MCF 10A (cell line): ENCODE data around the gene PLN. TPM values are rescaled to one million over a fixed set of nuclear protein-coding genes. Genes with fewer than 3 reads are reported as not detected.

Source experiments
- BruUV-seq: library from RNA; stranded (reverse); fragments of 400-500 nt; replicated peaks from 2 replicates; lab custom pipeline; 2021; lab: Mats Ljungman, UMichigan
- CTCF ChIA-PET: fragments of 300-600 bp; sonication (Branson Sonifier 250); formaldehyde crosslinking; extraction: SDS; loops from one replicate; lab custom pipeline; 2021; ENCODE audit warnings: antibody characterized with exemption, inconsistent platforms; lab: Yijun Ruan, JAX
- POLR2A ChIA-PET: fragments of 300-600, 350-650 bp; sonication (Branson Sonifier 250); formaldehyde crosslinking; extraction: SDS; loops from one replicate; lab custom pipeline; 2020; ENCODE audit warnings: antibody characterized with exemption, inconsistent platforms; lab: Yijun Ruan, JAX
- DNase-seq: peaks from one replicate; pipeline ENCODE4 v3.0.0-alpha.2; 2018; ENCODE audit not compliant: unreplicated experiment
- H3K27ac Mint-ChIP-seq: one replicate; pipeline ENCODE4 v1.8.0; 2022; ENCODE audit warnings: mild to moderate bottlenecking, low read depth, mixed read lengths; ENCODE audit not compliant: unreplicated experiment
- H3K27me3 Mint-ChIP-seq: one replicate; pipeline ENCODE4 v1.8.0; 2022; ENCODE audit warnings: mixed read lengths; ENCODE audit not compliant: insufficient read depth, unreplicated experiment
- H3K36me3 Mint-ChIP-seq: one replicate; pipeline ENCODE4 v1.8.0; 2022; ENCODE audit warnings: mild to moderate bottlenecking, moderate library complexity, mixed read lengths; ENCODE audit not compliant: insufficient read depth, unreplicated experiment
- H3K4me1 Mint-ChIP-seq: one replicate; pipeline ENCODE4 v1.8.0; 2022; ENCODE audit warnings: mixed read lengths; ENCODE audit not compliant: insufficient read depth, unreplicated experiment
- H3K4me3 Mint-ChIP-seq: one replicate; pipeline ENCODE4 v1.8.0; 2022; ENCODE audit warnings: mild to moderate bottlenecking, moderate library complexity, mixed read lengths; ENCODE audit not compliant: unreplicated experiment
- H3K9me3 Mint-ChIP-seq: one replicate; pipeline ENCODE4 v1.8.0; 2022; ENCODE audit warnings: mixed read lengths; ENCODE audit not compliant: unreplicated experiment
- intact Hi-C: fragments of 100-400 bp; cut with micrococcal nuclease; formaldehyde crosslinking; loops from 2 replicates; pipeline ENCODE4 v1.14.1; 2022
- total RNA-seq: library from RNA; stranded (reverse); gene quantifications from 2 replicates; pipeline ENCODE4 v1.2.3, GENCODE V29; 2022
- TF ChIP-seq, protein P1 (sequence below): fragments of 200-600 bp; IDR thresholded peaks from one replicate; pipeline ENCODE4 v1.8.0; 2022; ENCODE audit warnings: antibody characterized with exemption, mild to moderate bottlenecking; ENCODE audit not compliant: unreplicated experiment

The PLN gene
- total RNA-seq, 1 experiment from 2014 or later, result not detected

DNA sequence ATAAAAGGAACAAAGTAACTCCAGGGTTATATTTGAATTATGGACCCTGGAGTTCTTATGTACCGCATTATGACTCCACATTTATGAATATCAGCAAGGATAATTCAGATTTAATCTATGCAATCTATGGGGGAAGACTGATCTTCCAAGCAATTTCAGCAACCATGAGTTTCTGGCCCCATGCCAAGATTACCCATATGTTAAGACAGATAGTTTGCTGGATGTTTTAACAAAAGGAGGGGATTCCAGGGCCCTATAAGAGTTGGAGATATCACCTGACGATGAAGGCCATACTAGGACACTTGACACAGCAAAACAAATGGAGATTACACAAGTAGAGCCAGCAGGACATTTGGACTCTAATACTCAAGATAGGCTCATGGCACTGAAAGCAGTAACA is 45.9 kb upstream of the PLN start:
- BruUV-seq, result no TSS peak
- H3K4me1 Mint-ChIP-seq, result no peaks in the 10 kb centered on the region
- intact Hi-C loops, result no loop called here
- no peaks in the 10 kb centered on the region for H3K36me3 Mint-ChIP-seq
- CTCF ChIA-PET, result interaction anchor here (1.6 kb wide), 2 partner anchors 10 to 216 kb away, joined by 4 read pairs; no protein-coding TSS in a partner anchor
- TF ChIP-seq, protein P1, sequence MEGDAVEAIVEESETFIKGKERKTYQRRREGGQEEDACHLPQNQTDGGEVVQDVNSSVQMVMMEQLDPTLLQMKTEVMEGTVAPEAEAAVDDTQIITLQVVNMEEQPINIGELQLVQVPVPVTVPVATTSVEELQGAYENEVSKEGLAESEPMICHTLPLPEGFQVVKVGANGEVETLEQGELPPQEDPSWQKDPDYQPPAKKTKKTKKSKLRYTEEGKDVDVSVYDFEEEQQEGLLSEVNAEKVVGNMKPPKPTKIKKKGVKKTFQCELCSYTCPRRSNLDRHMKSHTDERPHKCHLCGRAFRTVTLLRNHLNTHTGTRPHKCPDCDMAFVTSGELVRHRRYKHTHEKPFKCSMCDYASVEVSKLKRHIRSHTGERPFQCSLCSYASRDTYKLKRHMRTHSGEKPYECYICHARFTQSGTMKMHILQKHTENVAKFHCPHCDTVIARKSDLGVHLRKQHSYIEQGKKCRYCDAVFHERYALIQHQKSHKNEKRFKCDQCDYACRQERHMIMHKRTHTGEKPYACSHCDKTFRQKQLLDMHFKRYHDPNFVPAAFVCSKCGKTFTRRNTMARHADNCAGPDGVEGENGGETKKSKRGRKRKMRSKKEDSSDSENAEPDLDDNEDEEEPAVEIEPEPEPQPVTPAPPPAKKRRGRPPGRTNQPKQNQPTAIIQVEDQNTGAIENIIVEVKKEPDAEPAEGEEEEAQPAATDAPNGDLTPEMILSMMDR, result no peak
- POLR2A ChIA-PET, result no interaction called here
- no peak overlapping the region for H3K27ac Mint-ChIP-seq
- H3K4me3 Mint-ChIP-seq, result no peak overlapping the region
- peaks cover 17% of the 10 kb centered on the region for H3K9me3 Mint-ChIP-seq
- no peaks in the 10 kb centered on the region for H3K27me3 Mint-ChIP-seq
- peak; percentile 11 for DNase-seq

DNA sequence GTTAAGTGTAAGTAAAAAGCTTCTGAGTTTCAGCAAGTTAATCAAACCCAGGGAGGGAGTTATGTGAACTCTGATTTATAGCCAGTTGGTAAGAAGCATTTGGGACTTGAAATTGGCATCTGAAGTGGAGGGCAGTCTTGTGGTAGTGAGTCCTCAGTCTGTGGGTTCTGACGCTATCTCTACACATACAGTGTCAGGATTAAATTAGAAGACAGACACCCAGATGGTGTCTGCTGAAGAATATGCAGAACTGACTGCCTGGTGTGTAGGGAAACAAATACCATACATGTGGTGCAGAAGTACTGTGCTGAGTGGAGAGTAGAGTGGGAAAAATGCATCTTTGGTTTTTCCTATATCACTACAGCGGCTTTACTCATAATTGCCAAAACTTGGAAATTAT is 43.5 kb upstream of the PLN start:
- no peak for DNase-seq
- intact Hi-C loops, result loop anchor here (5.0 kb wide), 1 partner anchor 662 kb away; no protein-coding TSS in a partner anchor
- no TSS peak for BruUV-seq
- no peaks in the 10 kb centered on the region for H3K36me3 Mint-ChIP-seq
- H3K4me1 Mint-ChIP-seq, result no peaks in the 10 kb centered on the region
- ChIA-PET CTCF (interaction anchor here (1.5 kb wide), 1 partner anchor 219 kb away, joined by 6 read pairs; no protein-coding TSS in a partner anchor), POLR2A (interaction anchor here (0.7 kb wide), 1 partner anchor 12 kb away, joined by 3 read pairs; no protein-coding TSS in a partner anchor)
- no peak overlapping the region for H3K27ac Mint-ChIP-seq
- H3K4me3 Mint-ChIP-seq, result no peak overlapping the region
- H3K27me3 Mint-ChIP-seq, result no peaks in the 10 kb centered on the region
- TF ChIP-seq, protein P1, result no peak
- H3K9me3 Mint-ChIP-seq, result peaks cover 17% of the 10 kb centered on the region

DNA sequence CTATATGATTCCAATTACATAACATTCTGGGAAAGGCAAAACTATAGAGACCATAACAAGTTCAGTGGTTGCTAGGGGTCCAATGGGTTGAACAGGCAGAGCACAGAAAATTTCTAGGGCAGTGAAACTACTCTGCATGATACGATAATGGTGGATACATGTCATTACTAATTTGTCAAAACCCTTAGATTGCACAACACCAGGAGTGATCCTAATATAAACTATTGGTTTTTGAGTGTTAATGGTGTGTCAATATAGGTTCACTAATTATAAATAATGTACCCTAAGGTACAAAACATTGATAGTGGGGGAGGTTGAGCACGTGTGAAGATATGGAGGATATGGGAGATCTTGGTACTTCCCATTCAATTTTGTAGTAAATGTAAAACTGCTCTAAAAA is 42.4 kb upstream of the PLN start:
- BruUV-seq, result no TSS peak
- CTCF ChIA-PET, result interaction anchor here (0.6 kb wide), 1 partner anchor 34 kb away, joined by 4 read pairs; no protein-coding TSS in a partner anchor
- intact Hi-C loops, result loop anchor here (5.0 kb wide), 1 partner anchor 663 kb away; no protein-coding TSS in a partner anchor
- no peak for DNase-seq
- Mint-ChIP-seq H3K36me3 (no peaks in the 10 kb centered on the region), H3K27me3 (no peaks in the 10 kb centered on the region), H3K27ac (no peak overlapping the region), H3K4me3 (no peak overlapping the region), H3K9me3 (peaks cover 12% of the 10 kb centered on the region), H3K4me1 (no peaks in the 10 kb centered on the region)
- POLR2A ChIA-PET, result no interaction called here
- TF ChIP-seq, protein P1, result no peak

DNA sequence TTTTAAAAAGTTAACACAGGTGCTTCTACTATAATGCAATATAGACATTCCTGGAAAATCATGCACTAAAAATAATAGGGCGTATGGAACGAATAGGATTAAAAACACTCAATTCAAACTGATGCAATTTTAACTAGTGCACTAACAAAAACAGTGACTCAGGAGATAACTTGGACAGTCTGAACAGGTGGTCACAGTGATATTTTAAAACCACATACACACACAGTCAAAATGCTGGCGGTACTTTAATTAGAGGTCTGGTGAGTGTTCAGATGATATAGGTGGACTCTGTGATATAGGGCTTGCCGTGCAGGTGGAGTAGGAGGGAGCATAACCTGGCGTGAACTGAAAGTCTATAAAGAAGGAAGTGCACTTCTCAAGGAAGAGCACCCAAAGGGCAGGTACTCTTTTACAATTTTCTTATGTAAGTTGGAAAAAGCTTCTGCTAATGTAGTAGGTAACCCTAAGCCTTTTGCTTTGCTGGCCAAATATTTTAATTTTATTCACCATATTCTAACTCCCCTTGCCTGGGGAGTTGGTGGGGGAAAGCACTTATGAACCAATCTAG is 41.9 kb upstream of the PLN start:
- DNase-seq, result no peak
- peaks cover 7% of the 10 kb centered on the region for H3K9me3 Mint-ChIP-seq
- no peak overlapping the region for H3K4me3 Mint-ChIP-seq
- no TSS peak for BruUV-seq
- intact Hi-C loops, result loop anchor here (5.0 kb wide), 1 partner anchor 664 kb away; no protein-coding TSS in a partner anchor
- ChIA-PET POLR2A (interaction anchor here (0.8 kb wide), 1 partner anchor 12 kb away, joined by 3 read pairs; no protein-coding TSS in a partner anchor), CTCF (interaction anchor here (0.6 kb wide), 1 partner anchor 34 kb away, joined by 4 read pairs; no protein-coding TSS in a partner anchor)
- H3K27ac Mint-ChIP-seq, result no peak overlapping the region
- no peaks in the 10 kb centered on the region for H3K27me3 Mint-ChIP-seq
- TF ChIP-seq, protein P1, result no peak
- H3K4me1 Mint-ChIP-seq, result no peaks in the 10 kb centered on the region
- no peaks in the 10 kb centered on the region for H3K36me3 Mint-ChIP-seq
